K562 (cell line): Measurements from ENCODE around the gene GLRA3. TPM values are rescaled to one million over a fixed set of nuclear protein-coding genes. Genes with fewer than 3 reads are reported as not detected.

ENCODE experiments used
- ATAC-seq: fragments of 200-7000 bp; cut with Tn5 transposase; 3 replicates; pipeline ENCODE4 v1.9.1; 2020; ENCODE audit warnings: moderate library complexity
- BruUV-seq: library from RNA; stranded (reverse); fragments of 400-500 nt; replicated peaks from 2 replicates; lab custom pipeline; 2021; lab: Mats Ljungman, UMichigan
- CTCF ChIA-PET: fragments of 300-600 bp; formaldehyde crosslinking; extraction: SDS; loops from one replicate; lab custom pipeline; 2021; ENCODE audit warnings: low intra/inter-chr PET ratio; lab: Yijun Ruan, JAX
- POLR2A ChIA-PET: fragments of 300-600, 350-650 bp; sonication (Branson Sonifier 250); formaldehyde crosslinking; extraction: SDS; loops from one replicate; lab custom pipeline; 2021; ENCODE audit warnings: antibody characterized with exemption, inconsistent platforms; lab: Yijun Ruan, JAX
- DNase-seq, 4 experiments: peaks; one replicate each; pipeline versions ENCODE4 v3.0.0 to v3.0.0-alpha.2; 2011 to 2018; ENCODE audit warnings: low spot score in 3 of 4, mixed read lengths in 3 of 4; ENCODE audit errors: extremely low read depth in 1 of 4
- FAIRE-seq: peaks from 2 replicates; lab custom pipeline; 2011; peaks lifted over from hg19 to GRCh38; lab: Jason Lieb, UNC
- H2AFZ ChIP-seq: 2 replicates; pipeline ENCODE4 v1.6.0; 2011; ENCODE audit warnings: low read depth, low read length, control low read depth, inconsistent platforms
- H3K27ac ChIP-seq: fragments of 200-600 bp; 3 replicates; pipeline ENCODE4 v1.8.0; 2011; ENCODE audit warnings: low read depth, mild to moderate bottlenecking, control low read depth, inconsistent platforms, low read length, moderate library complexity, mixed read lengths; ENCODE audit errors: extremely low read depth
- H3K27me3 ChIP-seq, 2 experiments: fragments of 300-600 bp in 1 of 2; 2 replicates in 1 of 2; 3 replicates in 1 of 2; pipeline versions ENCODE4 v1.6.0 to v1.8.0; 2011; ENCODE audit warnings: inconsistent platforms in 2 of 2, low read length in 2 of 2, mild to moderate bottlenecking in 1 of 2, mixed read lengths in 1 of 2, moderate library complexity in 1 of 2; ENCODE audit not compliant: control insufficient read depth in 2 of 2, insufficient read depth in 2 of 2
- H3K36me3 ChIP-seq: fragments of 300-600 bp; 3 replicates; pipeline ENCODE4 v1.8.0; 2011; ENCODE audit warnings: mild to moderate bottlenecking, low read length, inconsistent platforms; ENCODE audit not compliant: control insufficient read depth, insufficient read depth
- H3K4me1 ChIP-seq, 2 experiments: fragments of 200-600 bp in 1 of 2; replicated peaks in 1 of 2; 2 replicates in 1 of 2; 3 replicates in 1 of 2; pipeline versions ENCODE4 v1.5.1 to v1.8.0; 2011; ENCODE audit warnings: inconsistent platforms in 2 of 2, low read length in 2 of 2, mild to moderate bottlenecking in 1 of 2, mixed read lengths in 1 of 2, moderate library complexity in 1 of 2; ENCODE audit not compliant: control insufficient read depth in 2 of 2, insufficient read depth in 2 of 2
- H3K4me2 ChIP-seq: 2 replicates; pipeline ENCODE4 v1.6.1; 2011; ENCODE audit warnings: low read length, control low read depth, inconsistent platforms, mixed read lengths; ENCODE audit not compliant: insufficient read depth
- H3K4me3 ChIP-seq: fragments of 200-600 bp; sonication (generic), shearing (Covaris generic); 2 replicates; pipeline ENCODE4 v1.5.1; 2016; ENCODE audit warnings: control low read depth, inconsistent platforms
- H3K79me2 ChIP-seq: fragments of 200-600 bp; 3 replicates; pipeline ENCODE4 v1.8.0; 2011; ENCODE audit warnings: low read length, inconsistent platforms; ENCODE audit not compliant: control insufficient read depth, insufficient read depth
- H3K9ac ChIP-seq, 2 experiments: 2 replicates each; pipeline versions ENCODE4 v1.6.0 to v1.6.1; 2011; ENCODE audit warnings: low read depth in 2 of 2, low read length in 2 of 2, control low read depth in 1 of 2, inconsistent platforms in 1 of 2, mild to moderate bottlenecking in 1 of 2, mixed read lengths in 1 of 2; ENCODE audit not compliant: insufficient read depth in 1 of 2
- H3K9me1 ChIP-seq: one replicate; pipeline ENCODE4 v1.6.0; 2011; ENCODE audit warnings: inconsistent platforms, mild to moderate bottlenecking, low read length, moderate library complexity; ENCODE audit not compliant: control insufficient read depth, insufficient read depth
- H3K9me3 ChIP-seq: replicated peaks from 2 replicates; pipeline ENCODE4 v1.5.1; 2011; ENCODE audit warnings: low read depth, low read length, inconsistent platforms; ENCODE audit not compliant: control insufficient read depth, insufficient read depth
- H4K20me1 ChIP-seq: replicated peaks from 2 replicates; pipeline ENCODE4 v1.6.1; 2011; ENCODE audit warnings: low read length, inconsistent platforms, mixed read lengths; ENCODE audit not compliant: control insufficient read depth, insufficient read depth
- BDP1 ChIP-seq: IDR thresholded peaks from 3 replicates; pipeline ENCODE4 v1.6.1; 2011; ENCODE audit not compliant: insufficient read length, insufficient read depth
- CXXC5 ChIP-seq: fragments of 250-450 bp; sonication (Bioruptor Pico); IDR thresholded peaks from 2 replicates; pipeline ENCODE4 v1.8.0; 2022; ENCODE audit warnings: inconsistent platforms, mild to moderate bottlenecking, moderate library complexity
- HDAC6 ChIP-seq: IDR thresholded peaks from 2 replicates; pipeline ENCODE4 v1.6.1; 2012; ENCODE audit warnings: low read depth, mild to moderate bottlenecking, control low read depth, inconsistent platforms, low read length, moderate library complexity
- ILF3 ChIP-seq: fragments of 450-650 bp; IDR thresholded peaks from 2 replicates; pipeline ENCODE4 v1.6.1; 2018; ENCODE audit warnings: antibody characterized with exemption, mild to moderate bottlenecking, moderate library complexity, borderline replicate concordance
- JUN ChIP-seq, 2 experiments: sonication (generic) in 1 of 2; formaldehyde crosslinking in 1 of 2; IDR thresholded peaks; 2 replicates each; pipeline versions ENCODE4 v1.6.1 to v1.8.0; 2012 to 2022; ENCODE audit warnings: borderline replicate concordance in 2 of 2, mild to moderate bottlenecking in 2 of 2, improper control_type of control experiment in 1 of 2, low read depth in 1 of 2, low read length in 1 of 2, missing genetic modification reagents in 1 of 2
- MEIS2 ChIP-seq: fragments of 450-650 bp; IDR thresholded peaks from 2 replicates; pipeline ENCODE4 v1.6.1; 2014; ENCODE audit warnings: mild to moderate bottlenecking; ENCODE audit not compliant: partially characterized antibody
- NBN ChIP-seq: fragments of 450-650 bp; IDR thresholded peaks from 2 replicates; pipeline ENCODE4 v1.6.1; 2016; ENCODE audit warnings: low read depth, mild to moderate bottlenecking
- RBM39 ChIP-seq: fragments of 200-400 bp; formaldehyde crosslinking; optimal IDR thresholded peaks from 2 replicates; pipeline ENCODE3; 2018; ENCODE audit warnings: low read depth, low read length
- RUNX1 ChIP-seq: sonication (generic); IDR thresholded peaks from 2 replicates; pipeline ENCODE4 v1.6.1; 2016; ENCODE audit warnings: antibody characterized with exemption, low read depth
- TEAD4 ChIP-seq, 2 experiments: sonication (generic) in 1 of 2; formaldehyde crosslinking in 1 of 2; IDR thresholded peaks; 2 replicates each; pipeline versions ENCODE4 v1.6.1 to v1.8.0; 2012 to 2022; ENCODE audit warnings: borderline replicate concordance in 1 of 2, inconsistent platforms in 1 of 2, low read length in 1 of 2, mild to moderate bottlenecking in 1 of 2, missing genetic modification reagents in 1 of 2
- YBX1 ChIP-seq: fragments of 450-650 bp; IDR thresholded peaks from 2 replicates; pipeline ENCODE4 v1.7.1; 2016; ENCODE audit warnings: mild to moderate bottlenecking
- ZBED1 ChIP-seq: IDR thresholded peaks from 2 replicates; pipeline ENCODE4 v1.6.1; 2014
- ZNF263 ChIP-seq: sonication (generic); formaldehyde crosslinking; IDR thresholded peaks from 2 replicates; pipeline ENCODE4 v1.8.0; 2022; ENCODE audit warnings: mild to moderate bottlenecking, missing genetic modification reagents, borderline replicate concordance
- ZNF316 ChIP-seq: fragments of 450-650 bp; IDR thresholded peaks from 2 replicates; pipeline ENCODE4 v1.6.1; 2016
- WGBS: fragments of 100-300 bp; shearing (Covaris generic); methylation state at CpG from one replicate; pipeline ENCODE4 v1.1.6; 2016; ENCODE audit warnings: low coverage, mixed read lengths; ENCODE audit not compliant: insufficient coverage; ENCODE audit errors: missing lambda C conversion rate; 5-methylcytosine and 5-hydroxymethylcytosine counted together
- in situ Hi-C: fragments of 300-500 bp; cut with MboI; formaldehyde crosslinking; loops from 4 replicates; pipeline ENCODE4 v1.15.0; 2018; ENCODE audit warnings: inconsistent platforms, mixed read lengths
- intact Hi-C: fragments of 100-400 bp; cut with micrococcal nuclease; formaldehyde crosslinking; loops from 2 replicates; pipeline ENCODE4 v1.14.2; 2022
- polyA plus RNA-seq, 8 experiments: library from polyadenylated mRNA; depleted of rRNA in 4 of 8; stranded (reverse) in 5 of 8; unstranded in 3 of 8; fragments of >200 nt; fragmentation: Nextera tagmentation in 2 of 8; fragmentation: Illumina TruSeq in 1 of 8; extraction: Ambion mirVana in 2 of 8; extraction: Trizol in 1 of 8; gene quantifications; 2 replicates each; pipeline versions ENCODE4 v1.2.1 to v1.2.3, GENCODE V29; 2011 to 2014; ENCODE audit warnings: inconsistent platforms in 1 of 8, missing spikeins in 1 of 8
- total RNA-seq, 7 experiments: library from RNA; depleted of rRNA in 6 of 7; stranded (reverse); fragments of >200 nt in 6 of 7; fragmentation: Illumina TruSeq in 2 of 7; extraction: Trizol in 2 of 7; gene quantifications; 2 replicates each; pipeline versions ENCODE4 v1.2.1 to v1.2.3, GENCODE V29; 2011 to 2021; ENCODE audit warnings: low replicate concordance in 1 of 7
- TF ChIP-seq, protein P1 (sequence below): fragments of 250-450 bp; sonication (Bioruptor Pico); IDR thresholded peaks from 2 replicates; pipeline ENCODE4 v1.5.0; 2020; ENCODE audit warnings: mild to moderate bottlenecking, borderline replicate concordance
- TF ChIP-seq, protein P2 (sequence below): fragments of 450-650 bp; IDR thresholded peaks from 2 replicates; pipeline ENCODE4 v1.6.1; 2016; ENCODE audit warnings: missing biosample characterization, missing genetic modification characterization

Gene GLRA3
- total and polyA plus RNA-seq, 9 of the 15 experiments (the other 6 are each of a cell fraction or from before 2014, with no cell fraction given): 0.06 to 0.14 (median 0.08) TPM; not detected in 2

GRCh38 chr4:174686826-174687225 is 142.2 kb downstream of the GLRA3 start (continued):
- TF ChIP-seq, protein P1, sequence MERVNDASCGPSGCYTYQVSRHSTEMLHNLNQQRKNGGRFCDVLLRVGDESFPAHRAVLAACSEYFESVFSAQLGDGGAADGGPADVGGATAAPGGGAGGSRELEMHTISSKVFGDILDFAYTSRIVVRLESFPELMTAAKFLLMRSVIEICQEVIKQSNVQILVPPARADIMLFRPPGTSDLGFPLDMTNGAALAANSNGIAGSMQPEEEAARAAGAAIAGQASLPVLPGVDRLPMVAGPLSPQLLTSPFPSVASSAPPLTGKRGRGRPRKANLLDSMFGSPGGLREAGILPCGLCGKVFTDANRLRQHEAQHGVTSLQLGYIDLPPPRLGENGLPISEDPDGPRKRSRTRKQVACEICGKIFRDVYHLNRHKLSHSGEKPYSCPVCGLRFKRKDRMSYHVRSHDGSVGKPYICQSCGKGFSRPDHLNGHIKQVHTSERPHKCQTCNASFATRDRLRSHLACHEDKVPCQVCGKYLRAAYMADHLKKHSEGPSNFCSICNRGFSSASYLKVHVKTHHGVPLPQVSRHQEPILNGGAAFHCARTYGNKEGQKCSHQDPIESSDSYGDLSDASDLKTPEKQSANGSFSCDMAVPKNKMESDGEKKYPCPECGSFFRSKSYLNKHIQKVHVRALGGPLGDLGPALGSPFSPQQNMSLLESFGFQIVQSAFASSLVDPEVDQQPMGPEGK (CRISPR knock-in tag): no peak

DNA sequence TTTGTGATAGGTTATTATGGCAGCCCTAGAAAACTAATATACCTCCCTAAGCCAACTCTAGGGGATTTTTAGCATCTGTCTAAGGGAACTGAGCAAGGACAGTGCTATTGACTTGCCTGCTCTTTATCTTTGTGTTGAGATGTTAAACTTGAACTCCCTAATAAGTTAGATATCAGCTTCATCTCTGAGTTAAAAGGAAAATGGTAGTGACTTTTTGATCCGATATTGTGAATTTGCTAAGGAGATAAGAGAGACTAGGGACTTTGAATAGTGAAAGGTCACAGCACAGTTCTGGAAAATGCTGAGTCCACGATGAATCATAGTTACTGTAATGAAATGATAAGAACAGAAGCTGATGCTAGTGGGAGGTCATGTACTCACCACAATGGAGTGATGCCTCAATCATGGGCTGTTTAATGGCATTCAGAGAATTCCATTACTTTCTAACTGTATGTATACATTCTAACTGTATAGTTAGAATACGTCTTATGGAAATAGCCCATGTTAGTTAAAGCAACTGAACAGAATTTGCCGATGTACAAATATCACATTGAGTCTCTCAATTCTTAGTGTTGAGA is 147.2 kb downstream of the GLRA3 start:
- peaks cover 0 to 26% of the 10 kb centered on the region in 2 experiments; a peak in 2 of 5 replicates for H3K4me1 ChIP-seq
- ChIA-PET POLR2A (interaction anchor here (0.5 to 1.1 kb wide), 4 partner anchors 10 to 1683 kb away, joined by 3 to 5 read pairs (median 4); no protein-coding TSS in a partner anchor), CTCF (no interaction called here)
- H3K4me3 ChIP-seq: no peak overlapping the region
- peak; percentile 93 for FAIRE-seq
- WGBS: 0% methylated on average over 4 of the region's 4 CpGs
- intact Hi-C loops: no loop called here
- no peaks in the 10 kb centered on the region; the same call in none of the 2 replicates for H3K9me3 ChIP-seq
- peak overlapping the region in 1 of 2 experiments; percentile 61; a peak in 2 of 4 replicates for H3K9ac ChIP-seq
- H3K79me2 ChIP-seq: no peaks in the 10 kb centered on the region
- peak; percentile 81 to 93 (median 82) for DNase-seq
- H3K27ac ChIP-seq: peak overlapping the region; percentile 94
- in situ Hi-C loops: no loop called here
- H3K27me3 ChIP-seq: no peaks in the 10 kb centered on the region
- H3K9me1 ChIP-seq: no peaks in the 10 kb centered on the region
- H4K20me1 ChIP-seq: no peaks in the 10 kb centered on the region
- no TSS peak for BruUV-seq
- H3K4me2 ChIP-seq: peak overlapping the region; percentile 61
- peak overlapping the region; percentile 66 for H2AFZ ChIP-seq
- ATAC-seq: peak; percentile 97
- H3K36me3 ChIP-seq: peaks cover 2% of the 10 kb centered on the region; the same call in 2 of the 3 replicates
- peak; percentile 98 for TF ChIP-seq JUN (IDR thresholded peaks at IDR 0.05; ENCODE audit: borderline replicate concordance, low read depth, low read length)
- TF ChIP-seq JUN (CRISPR knock-in tag; IDR thresholded peaks at IDR 0.05; ENCODE audit: borderline replicate concordance): no peak; the same call in 1 of the 2 replicates
- peak; percentile 56; the same call in 1 of the 2 replicates for TF ChIP-seq CXXC5 (CRISPR knock-in tag)
- peak; percentile 59; the same call in 1 of the 2 replicates for TF ChIP-seq ZBED1
- TF ChIP-seq HDAC6: no peak
- TF ChIP-seq BDP1: no peak
- TF ChIP-seq MEIS2: peak; percentile 89
- TF ChIP-seq, protein P2, sequence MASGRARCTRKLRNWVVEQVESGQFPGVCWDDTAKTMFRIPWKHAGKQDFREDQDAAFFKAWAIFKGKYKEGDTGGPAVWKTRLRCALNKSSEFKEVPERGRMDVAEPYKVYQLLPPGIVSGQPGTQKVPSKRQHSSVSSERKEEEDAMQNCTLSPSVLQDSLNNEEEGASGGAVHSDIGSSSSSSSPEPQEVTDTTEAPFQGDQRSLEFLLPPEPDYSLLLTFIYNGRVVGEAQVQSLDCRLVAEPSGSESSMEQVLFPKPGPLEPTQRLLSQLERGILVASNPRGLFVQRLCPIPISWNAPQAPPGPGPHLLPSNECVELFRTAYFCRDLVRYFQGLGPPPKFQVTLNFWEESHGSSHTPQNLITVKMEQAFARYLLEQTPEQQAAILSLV (tag): no peak
- TF ChIP-seq NBN: peak; percentile 96
- TF ChIP-seq TEAD4 (IDR thresholded peaks at IDR 0.05; ENCODE audit: low read length): peak; percentile 100
- no peak for TF ChIP-seq TEAD4 (CRISPR knock-in tag; IDR thresholded peaks at IDR 0.05; ENCODE audit: borderline replicate concordance)
- no peak for TF ChIP-seq RBM39
- TF ChIP-seq YBX1: no peak
- TF ChIP-seq RUNX1: no peak
- TF ChIP-seq ZNF316: peak; percentile 98
- TF ChIP-seq ZNF263 (CRISPR knock-in tag): no peak
- TF ChIP-seq ILF3: peak; percentile 85; the same call in 1 of the 2 replicates
